Measurements from ENCODE around the gene AURKB.

The AURKB gene

GRCh38 chr17:8159459-8160223 lies 50.7 kb downstream of the AURKB start:
- Histone ChIP-seq H3K9me3 (ENCODE audit: low read length) (no peaks in the 10 kb centered on the region), H3K4me3 (ENCODE audit: low read length) (no peak overlapping the region), H3K27me3 (ENCODE audit: insufficient read depth, low read length) (no peaks in the 10 kb centered on the region), H3K4me1 (ENCODE audit: insufficient read depth, low read length) (peaks cover 59% of the 10 kb centered on the region), H3K36me3 (ENCODE audit: insufficient read depth, low read length) (peaks cover 27% of the 10 kb centered on the region), H2AFZ (ENCODE audit: low read depth, low read length) (no peak overlapping the region)

DNA sequence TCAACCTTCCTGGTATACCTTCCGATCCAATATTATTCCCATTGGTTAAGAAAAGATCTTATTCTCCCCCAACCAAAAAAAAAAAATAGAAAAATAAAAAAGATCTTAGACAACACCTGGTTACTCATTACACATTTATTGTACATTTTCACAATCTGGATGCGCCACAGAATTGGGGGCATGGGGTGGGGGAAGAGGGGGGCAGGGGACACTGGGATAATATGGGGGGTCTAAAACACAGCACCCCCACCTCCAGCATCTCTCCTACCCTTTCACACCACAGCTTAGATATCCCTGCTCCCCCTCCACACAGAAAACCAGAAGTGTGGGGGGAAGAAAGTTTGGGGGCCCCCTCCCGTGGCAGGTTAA lies 51.4 kb downstream of the AURKB start:
- no peaks in the 10 kb centered on the region for H3K9me3 ChIP-seq (ENCODE audit: low read length)
- no peak overlapping the region for H3K4me3 ChIP-seq (ENCODE audit: low read length)
- H3K27me3 ChIP-seq (ENCODE audit: insufficient read depth, low read length) = no peaks in the 10 kb centered on the region
- no peak overlapping the region for H2AFZ ChIP-seq (ENCODE audit: low read depth, low read length)
- H3K36me3 ChIP-seq (ENCODE audit: insufficient read depth, low read length) = peaks cover 27% of the 10 kb centered on the region
- peaks cover 58% of the 10 kb centered on the region for H3K4me1 ChIP-seq (ENCODE audit: insufficient read depth, low read length)

DNA sequence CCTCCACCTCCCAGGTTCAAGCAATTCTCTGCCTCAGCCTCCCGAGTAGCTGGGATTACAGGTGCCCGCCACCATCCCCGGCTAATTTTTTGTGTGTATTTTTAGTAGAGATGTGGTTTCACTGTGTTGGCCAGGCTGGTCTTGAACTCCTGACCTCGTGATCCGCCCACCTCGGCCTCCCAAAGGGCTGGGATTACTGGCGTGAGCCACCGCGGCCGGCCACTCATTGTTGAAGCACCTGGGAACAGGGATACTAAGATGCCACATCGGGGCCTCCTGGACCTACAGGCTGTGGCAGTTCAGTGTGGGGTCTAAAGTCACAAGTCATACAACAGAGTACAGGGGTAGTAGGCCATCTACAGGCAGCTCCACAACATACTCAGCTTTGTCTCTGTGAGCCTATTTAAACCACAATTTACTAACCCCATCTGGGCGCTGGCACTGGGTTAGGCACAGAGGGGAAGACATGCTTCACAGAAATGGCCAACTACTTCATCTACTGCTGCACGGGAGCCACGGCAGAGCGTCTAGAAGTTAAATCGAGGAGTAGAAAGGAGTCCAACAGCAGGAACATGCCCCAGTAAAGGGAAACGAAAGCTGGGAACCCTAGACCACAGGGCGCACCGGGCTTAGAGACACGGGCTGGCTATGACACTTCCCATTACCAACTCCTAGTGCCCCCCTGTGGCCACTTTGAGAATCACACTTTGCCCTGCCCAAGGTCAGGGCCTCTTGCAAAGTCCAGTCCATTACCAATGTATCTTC lies 51.9 kb downstream of the AURKB start:
- Histone ChIP-seq H3K9me3 (ENCODE audit: low read length) (no peaks in the 10 kb centered on the region), H3K27me3 (ENCODE audit: insufficient read depth, low read length) (no peaks in the 10 kb centered on the region), H3K36me3 (ENCODE audit: insufficient read depth, low read length) (peaks cover 27% of the 10 kb centered on the region), H2AFZ (ENCODE audit: low read depth, low read length) (no peak overlapping the region), H3K4me1 (ENCODE audit: insufficient read depth, low read length) (peaks cover 58% of the 10 kb centered on the region), H3K4me3 (ENCODE audit: low read length) (no peak overlapping the region)

DNA sequence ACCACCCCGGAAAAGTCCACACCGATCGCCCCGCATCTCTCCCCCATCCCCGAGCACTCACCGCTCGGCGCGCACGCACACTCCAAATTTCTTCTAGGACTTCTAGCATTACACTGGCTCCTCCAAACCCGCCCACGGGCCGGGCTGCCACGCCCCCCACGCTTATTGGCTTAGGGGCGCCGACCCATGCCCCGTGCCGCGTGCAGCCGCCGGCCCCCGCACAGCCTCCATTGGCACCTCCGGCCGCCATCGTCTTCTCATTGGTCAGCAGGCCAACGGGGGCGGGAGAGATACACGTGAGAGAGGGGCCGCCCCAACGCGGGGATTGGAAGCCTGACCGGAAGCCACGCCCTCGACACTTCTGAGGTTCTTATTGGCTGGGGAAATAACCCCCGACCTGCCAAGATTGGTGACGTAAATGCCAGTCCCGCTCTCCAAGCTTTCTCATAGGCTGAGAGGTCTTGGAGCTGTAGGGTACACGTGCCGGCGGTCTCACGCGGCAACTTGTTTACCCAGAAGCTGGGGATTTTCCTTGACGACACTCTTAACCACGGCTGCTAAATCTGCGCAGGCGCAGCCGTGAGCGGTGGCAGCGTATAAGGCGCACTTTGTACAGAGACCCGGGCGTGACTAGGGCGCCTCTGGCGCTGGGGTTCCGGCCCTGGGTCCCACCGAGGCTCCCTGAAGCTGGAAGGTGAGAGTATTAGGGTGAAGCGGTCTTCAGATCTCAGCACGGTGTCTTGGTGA lies 54.0 kb downstream of the AURKB start:
- Histone ChIP-seq H2AFZ (ENCODE audit: low read depth, low read length) (no peak overlapping the region), H3K27me3 (ENCODE audit: insufficient read depth, low read length) (no peaks in the 10 kb centered on the region), H3K4me3 (ENCODE audit: low read length) (peak overlapping the region; percentile 51), H3K36me3 (ENCODE audit: insufficient read depth, low read length) (peaks cover 22% of the 10 kb centered on the region), H3K9me3 (ENCODE audit: low read length) (no peaks in the 10 kb centered on the region), H3K4me1 (ENCODE audit: insufficient read depth, low read length) (peaks cover 63% of the 10 kb centered on the region)

DNA sequence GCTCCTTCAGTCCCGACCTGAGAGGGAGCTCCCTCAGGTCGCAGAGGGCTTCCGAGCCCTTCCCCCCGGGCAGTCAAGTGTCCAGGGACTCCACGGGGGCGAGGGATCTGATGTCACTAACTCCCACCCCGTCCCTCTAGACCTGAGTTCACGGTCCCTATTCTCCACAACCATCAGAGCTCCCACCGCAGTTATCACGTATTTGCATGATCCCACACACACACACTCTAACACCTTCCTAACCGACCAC lies 54.5 kb downstream of the AURKB start:
- no peaks in the 10 kb centered on the region for H3K9me3 ChIP-seq (ENCODE audit: low read length)
- no peaks in the 10 kb centered on the region for H3K27me3 ChIP-seq (ENCODE audit: insufficient read depth, low read length)
- peaks cover 59% of the 10 kb centered on the region for H3K4me1 ChIP-seq (ENCODE audit: insufficient read depth, low read length)
- no peak overlapping the region for H2AFZ ChIP-seq (ENCODE audit: low read depth, low read length)
- H3K4me3 ChIP-seq (ENCODE audit: low read length) = peak overlapping the region; percentile 51
- H3K36me3 ChIP-seq (ENCODE audit: insufficient read depth, low read length) = peaks cover 17% of the 10 kb centered on the region

DNA sequence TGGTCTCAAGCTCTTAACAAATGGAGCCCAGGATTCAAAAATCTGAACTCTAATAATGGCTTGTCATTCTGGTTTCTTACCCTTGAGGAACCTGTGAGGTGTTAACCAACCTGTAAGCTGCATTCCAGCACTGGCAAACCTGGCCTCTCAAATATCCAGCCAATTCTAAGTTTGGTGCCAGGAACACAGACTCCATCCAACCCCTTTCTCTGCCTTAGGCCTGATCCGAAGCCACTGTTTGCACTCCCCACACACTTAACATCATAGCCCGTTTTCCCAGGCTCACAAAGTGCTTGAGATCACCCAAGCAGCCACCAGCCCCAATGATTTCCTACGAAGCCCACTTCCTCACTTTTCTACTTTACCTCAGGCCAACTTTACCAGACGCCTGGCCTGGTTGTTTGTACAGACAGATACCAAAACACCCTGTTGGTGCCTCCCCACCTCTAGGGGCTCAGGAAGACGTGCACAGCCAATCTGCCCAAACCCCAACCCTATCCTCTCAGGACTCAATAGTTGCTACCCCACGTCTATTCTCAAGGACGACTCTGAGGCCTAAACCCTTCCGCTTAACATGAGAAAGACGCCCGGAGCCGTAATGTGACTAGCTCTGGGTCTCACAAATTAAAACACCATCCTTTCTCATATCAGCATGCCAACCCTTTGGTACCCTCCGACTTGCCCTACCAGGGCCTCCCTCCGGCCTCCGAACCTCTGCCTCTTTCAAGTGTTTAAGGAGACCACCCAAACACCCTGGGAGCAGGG lies 55.0 kb downstream of the AURKB start:
- H3K4me1 ChIP-seq (ENCODE audit: insufficient read depth, low read length) = peaks cover 59% of the 10 kb centered on the region
- H3K27me3 ChIP-seq (ENCODE audit: insufficient read depth, low read length) = no peaks in the 10 kb centered on the region
- peaks cover 13% of the 10 kb centered on the region for H3K36me3 ChIP-seq (ENCODE audit: insufficient read depth, low read length)
- H3K4me3 ChIP-seq (ENCODE audit: low read length) = peak overlapping the region; percentile 51
- H3K9me3 ChIP-seq (ENCODE audit: low read length) = no peaks in the 10 kb centered on the region
- no peak overlapping the region for H2AFZ ChIP-seq (ENCODE audit: low read depth, low read length)

Data from neuron (in vitro differentiated cells).